ENCODE results near the gene ROBO1.

DNA sequence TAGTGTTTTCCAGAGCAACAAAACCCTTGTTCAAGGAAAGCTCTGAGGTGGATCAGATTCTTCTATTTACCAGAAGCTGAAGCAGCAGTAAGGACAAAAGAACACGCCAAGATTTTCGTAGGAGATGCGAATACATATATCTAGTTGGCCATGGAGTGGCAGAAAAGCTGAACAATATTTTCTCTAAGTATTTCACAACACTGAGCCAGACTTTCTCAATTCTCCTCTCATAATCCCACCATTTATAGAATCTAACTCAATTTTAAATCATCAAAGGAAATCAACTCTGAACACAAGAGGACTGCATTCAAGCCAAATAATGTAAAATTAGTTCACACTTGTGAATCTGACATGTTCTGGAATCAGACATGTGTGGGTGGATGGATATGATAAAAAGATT is 775.0 kb downstream of the ROBO1 start:
- TF ChIP-seq POLR2A (IDR thresholded peaks at IDR 0.05; ENCODE audit: low read length) (no peak), GATA1 (IDR thresholded peaks at IDR 0.05; ENCODE audit: low read depth, low read length) (no peak)
